ENCODE measurements around the gene CNDP2. TPM values are rescaled to one million over a fixed set of nuclear protein-coding genes. Genes with fewer than 3 reads are reported as not detected.
"Not testable (repeated sequence)": the region's sequence is repeated elsewhere in the genome, so short reads cannot be mapped to it uniquely, and the experiment has no call there.

The CNDP2 gene
- total RNA-seq, 2 experiments from 2014 or later: 121 to 136 TPM

- no peaks in the 10 kb centered on the region for H3K36me3 Mint-ChIP-seq (ENCODE audit: low read depth)
- peaks cover 7% of the 10 kb centered on the region for H3K9me3 Mint-ChIP-seq
- TF ChIP-seq, protein P1, sequence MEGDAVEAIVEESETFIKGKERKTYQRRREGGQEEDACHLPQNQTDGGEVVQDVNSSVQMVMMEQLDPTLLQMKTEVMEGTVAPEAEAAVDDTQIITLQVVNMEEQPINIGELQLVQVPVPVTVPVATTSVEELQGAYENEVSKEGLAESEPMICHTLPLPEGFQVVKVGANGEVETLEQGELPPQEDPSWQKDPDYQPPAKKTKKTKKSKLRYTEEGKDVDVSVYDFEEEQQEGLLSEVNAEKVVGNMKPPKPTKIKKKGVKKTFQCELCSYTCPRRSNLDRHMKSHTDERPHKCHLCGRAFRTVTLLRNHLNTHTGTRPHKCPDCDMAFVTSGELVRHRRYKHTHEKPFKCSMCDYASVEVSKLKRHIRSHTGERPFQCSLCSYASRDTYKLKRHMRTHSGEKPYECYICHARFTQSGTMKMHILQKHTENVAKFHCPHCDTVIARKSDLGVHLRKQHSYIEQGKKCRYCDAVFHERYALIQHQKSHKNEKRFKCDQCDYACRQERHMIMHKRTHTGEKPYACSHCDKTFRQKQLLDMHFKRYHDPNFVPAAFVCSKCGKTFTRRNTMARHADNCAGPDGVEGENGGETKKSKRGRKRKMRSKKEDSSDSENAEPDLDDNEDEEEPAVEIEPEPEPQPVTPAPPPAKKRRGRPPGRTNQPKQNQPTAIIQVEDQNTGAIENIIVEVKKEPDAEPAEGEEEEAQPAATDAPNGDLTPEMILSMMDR (IDR thresholded peaks at IDR 0.05): no peak
- DNase-seq: no peak
- no peak overlapping the region for H3K4me3 Mint-ChIP-seq
- CTCF ChIA-PET: interaction anchor here (3.1 kb wide), 1 partner anchor 12 kb away, joined by 14 read pairs; no protein-coding TSS in a partner anchor
- H3K27me3 Mint-ChIP-seq: peaks cover 10% of the 10 kb centered on the region
- POLR2A ChIA-PET: no interaction called here
- no peaks in the 10 kb centered on the region for H3K4me1 Mint-ChIP-seq (ENCODE audit: low read depth)
- no peak for ATAC-seq
- intact Hi-C loops (cut with micrococcal nuclease): no loop called here
- no peak overlapping the region for H3K27ac Mint-ChIP-seq
Observed at GRCh38 chr18:74563999-74564398, 67.8 kb downstream of the CNDP2 start.

DNA sequence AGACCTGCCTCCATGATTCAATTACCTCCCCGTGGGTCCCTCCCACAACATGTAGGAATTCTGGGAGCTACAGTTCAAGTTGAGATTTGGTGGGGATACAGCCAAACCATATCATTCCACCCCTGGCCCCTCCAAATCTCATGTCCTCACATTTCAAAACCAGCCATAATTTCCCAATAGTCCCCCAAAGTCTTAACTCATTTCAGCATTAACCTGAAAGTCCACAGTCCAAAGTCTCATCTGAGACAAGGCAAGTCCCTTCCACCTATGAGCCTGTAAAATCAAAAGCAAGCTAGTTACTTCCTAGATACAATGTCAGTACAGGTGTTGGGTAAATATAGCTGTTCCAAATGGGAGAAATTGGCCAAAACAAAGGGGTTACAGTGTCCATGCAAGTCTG lies 69.0 kb downstream of the CNDP2 start:
- H3K9me3 Mint-ChIP-seq; H3K27ac Mint-ChIP-seq; DNase-seq; intact Hi-C loops (cut with micrococcal nuclease); ATAC-seq; POLR2A ChIA-PET; H3K36me3 Mint-ChIP-seq (ENCODE audit: low read depth); H3K4me1 Mint-ChIP-seq (ENCODE audit: low read depth); H3K4me3 Mint-ChIP-seq: not testable (repeated sequence)
- H3K27me3 Mint-ChIP-seq: peaks cover 14% of the 10 kb centered on the region
- CTCF ChIA-PET: interaction anchor here (3.1 kb wide), 1 partner anchor 13 kb away, joined by 14 read pairs; no protein-coding TSS in a partner anchor

- intact Hi-C loops (cut with micrococcal nuclease); ATAC-seq; H3K36me3 Mint-ChIP-seq (ENCODE audit: low read depth); H3K9me3 Mint-ChIP-seq; POLR2A ChIA-PET; H3K4me1 Mint-ChIP-seq (ENCODE audit: low read depth); H3K4me3 Mint-ChIP-seq; H3K27ac Mint-ChIP-seq; DNase-seq: not testable (repeated sequence)
- CTCF ChIA-PET: interaction anchor here (3.1 kb wide), 1 partner anchor 14 kb away, joined by 14 read pairs; no protein-coding TSS in a partner anchor
- H3K27me3 Mint-ChIP-seq: peaks cover 14% of the 10 kb centered on the region
Observed at GRCh38 chr18:74565993-74566392, 69.8 kb downstream of the CNDP2 start.

- DNase-seq: peak; percentile 8
- CTCF ChIA-PET: interaction anchor here (0.8 kb wide), 1 partner anchor 214 kb away, joined by 3 read pairs; no protein-coding TSS in a partner anchor
- peaks cover 14% of the 10 kb centered on the region for H3K27me3 Mint-ChIP-seq
- H3K4me1 Mint-ChIP-seq (ENCODE audit: low read depth): no peaks in the 10 kb centered on the region
- POLR2A ChIA-PET: no interaction called here
- intact Hi-C loops (cut with micrococcal nuclease): no loop called here
- H3K4me3 Mint-ChIP-seq: no peak overlapping the region
- TF ChIP-seq, protein P1 (IDR thresholded peaks at IDR 0.05): no peak
- no peak overlapping the region for H3K27ac Mint-ChIP-seq
- no peak for ATAC-seq
- H3K36me3 Mint-ChIP-seq (ENCODE audit: low read depth): no peaks in the 10 kb centered on the region
- peaks cover 7% of the 10 kb centered on the region for H3K9me3 Mint-ChIP-seq
Observed at GRCh38 chr18:74567822-74568221, 71.7 kb downstream of the CNDP2 start.

DNA sequence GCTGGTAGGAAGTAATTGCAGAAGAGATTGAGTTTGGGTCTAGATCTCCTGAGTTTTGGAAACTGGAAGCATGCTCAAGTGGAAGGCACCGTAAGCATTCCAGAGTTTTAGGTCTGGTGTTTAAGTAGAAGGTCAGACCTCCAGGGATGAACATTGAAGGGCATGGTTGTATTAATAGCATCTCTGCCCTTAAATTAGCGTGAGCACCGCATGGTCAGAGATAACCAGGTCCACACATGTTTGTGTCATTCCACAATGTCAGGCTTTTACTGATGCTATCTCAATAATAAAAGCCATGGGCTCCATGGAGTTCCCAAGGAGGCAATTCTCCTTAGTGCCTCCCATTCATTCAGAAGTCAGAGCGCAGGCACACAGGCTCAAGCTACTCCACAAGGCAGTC lies 73.2 kb downstream of the CNDP2 start:
- POLR2A ChIA-PET: no interaction called here
- Mint-ChIP-seq H3K9me3 (peaks cover 7% of the 10 kb centered on the region), H3K4me3 (no peak overlapping the region), H3K27me3 (peaks cover 18% of the 10 kb centered on the region), H3K27ac (no peak overlapping the region), H3K4me1 (ENCODE audit: low read depth) (no peaks in the 10 kb centered on the region), H3K36me3 (ENCODE audit: low read depth) (no peaks in the 10 kb centered on the region)
- DNase-seq (no peak), ATAC-seq (no peak)
- CTCF ChIA-PET: no interaction called here
- intact Hi-C loops (cut with micrococcal nuclease): no loop called here
- TF ChIP-seq, protein P1 (IDR thresholded peaks at IDR 0.05): no peak

- H3K27me3 Mint-ChIP-seq: peaks cover 18% of the 10 kb centered on the region
- peaks cover 7% of the 10 kb centered on the region for H3K9me3 Mint-ChIP-seq
- H3K27ac Mint-ChIP-seq: no peak overlapping the region
- H3K36me3 Mint-ChIP-seq (ENCODE audit: low read depth): no peaks in the 10 kb centered on the region
- intact Hi-C loops (cut with micrococcal nuclease): no loop called here
- H3K4me3 Mint-ChIP-seq: no peak overlapping the region
- no peak for DNase-seq
- ATAC-seq: no peak
- ChIA-PET POLR2A (no interaction called here), CTCF (interaction anchor here (1.1 to 1.4 kb wide), 2 partner anchors 15 to 18 kb away, joined by 3 to 6 read pairs; no protein-coding TSS in a partner anchor)
- TF ChIP-seq, protein P1 (IDR thresholded peaks at IDR 0.05): no peak
- no peaks in the 10 kb centered on the region for H3K4me1 Mint-ChIP-seq (ENCODE audit: low read depth)
Observed at GRCh38 chr18:74570266-74570665, 74.1 kb downstream of the CNDP2 start.

All from activated CD8-positive, alpha-beta T cell treated with anti-CD3 and anti-CD28 coated beads for 36 hours (primary cell).